Activated CD8-positive, alpha-beta memory T cell treated with anti-CD3 and anti-CD28 coated beads for 1 hour (primary cell): Measurements from ENCODE around the gene TMEM222.
"Not testable (repeated sequence)": the region's sequence is repeated elsewhere in the genome, so short reads cannot be mapped to it uniquely, and the experiment has no call there.

Experiments used
- DNase-seq, 2 donors: peaks; one replicate each; pipeline ENCODE4 v3.0.0-alpha.2; 2020; ENCODE audit warnings: low read depth in 1 of 2; ENCODE audit errors: extremely low read depth in 1 of 2

TMEM222 gene

DNA sequence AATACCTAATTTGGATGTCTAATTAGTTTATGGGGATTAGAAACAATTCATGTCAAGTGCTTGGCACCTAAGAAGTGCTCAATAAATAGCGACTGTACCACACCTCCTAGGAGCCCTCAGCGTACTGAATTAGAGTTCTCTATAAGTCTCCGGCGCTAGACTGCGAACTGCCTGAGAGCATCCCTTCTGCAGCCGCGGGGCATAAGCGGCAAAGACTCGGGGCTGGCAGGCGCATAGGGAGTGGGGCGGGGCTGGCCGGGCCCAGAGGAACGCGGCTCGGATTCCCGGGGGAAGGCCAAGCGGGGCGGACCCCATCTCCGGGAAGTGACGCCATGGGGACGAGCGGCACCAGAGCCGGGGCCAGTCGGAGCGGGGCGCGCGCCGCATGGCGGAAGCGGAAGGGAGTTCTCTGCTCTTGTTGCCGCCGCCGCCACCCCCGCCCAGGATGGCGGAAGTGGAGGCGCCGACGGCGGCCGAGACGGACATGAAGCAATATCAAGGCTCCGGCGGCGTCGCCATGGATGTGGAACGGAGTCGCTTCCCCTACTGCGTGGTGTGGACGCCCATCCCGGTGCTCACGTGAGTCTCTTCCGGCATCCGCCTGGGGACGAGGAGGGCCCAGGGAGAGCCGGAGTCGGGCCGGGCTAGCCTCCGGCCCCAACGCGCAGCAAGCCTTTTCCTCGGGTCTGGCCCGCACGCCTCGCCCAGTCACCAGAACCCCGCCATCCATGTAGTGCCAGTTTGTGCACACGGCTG, at the start of gene TMEM222:
Gene TMEM222, plus strand, starts transcription at position 351 of the 756 bp plus-strand sequence. Its CDS starts 35 bp downstream, at position 386.
- DNase-seq = peak; percentile 88 to 94

- no peak for DNase-seq
These were observed 47.8 kb upstream of the TMEM222 start for GRCh38 chr1:27274204-27274603.

DNA sequence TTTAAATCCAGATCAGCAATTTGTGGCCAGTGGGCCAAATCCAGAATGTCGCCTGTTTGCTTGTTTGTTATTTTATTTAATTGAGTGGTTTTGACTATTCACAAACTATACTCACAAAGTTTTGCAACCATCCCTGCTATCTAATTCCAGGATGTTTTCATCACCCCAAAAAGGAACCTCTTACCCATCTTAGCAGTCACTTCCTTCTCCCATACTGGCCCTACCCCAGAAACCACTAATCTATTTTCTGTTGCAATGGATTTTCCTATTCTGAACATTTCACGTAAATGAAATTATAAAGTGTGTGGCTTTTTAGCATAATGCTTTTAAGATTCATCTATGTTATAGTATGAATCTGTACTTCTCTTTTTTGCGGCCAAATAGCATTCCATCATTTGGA, 46.3 kb upstream of the TMEM222 start:
- DNase-seq = no peak

DNA sequence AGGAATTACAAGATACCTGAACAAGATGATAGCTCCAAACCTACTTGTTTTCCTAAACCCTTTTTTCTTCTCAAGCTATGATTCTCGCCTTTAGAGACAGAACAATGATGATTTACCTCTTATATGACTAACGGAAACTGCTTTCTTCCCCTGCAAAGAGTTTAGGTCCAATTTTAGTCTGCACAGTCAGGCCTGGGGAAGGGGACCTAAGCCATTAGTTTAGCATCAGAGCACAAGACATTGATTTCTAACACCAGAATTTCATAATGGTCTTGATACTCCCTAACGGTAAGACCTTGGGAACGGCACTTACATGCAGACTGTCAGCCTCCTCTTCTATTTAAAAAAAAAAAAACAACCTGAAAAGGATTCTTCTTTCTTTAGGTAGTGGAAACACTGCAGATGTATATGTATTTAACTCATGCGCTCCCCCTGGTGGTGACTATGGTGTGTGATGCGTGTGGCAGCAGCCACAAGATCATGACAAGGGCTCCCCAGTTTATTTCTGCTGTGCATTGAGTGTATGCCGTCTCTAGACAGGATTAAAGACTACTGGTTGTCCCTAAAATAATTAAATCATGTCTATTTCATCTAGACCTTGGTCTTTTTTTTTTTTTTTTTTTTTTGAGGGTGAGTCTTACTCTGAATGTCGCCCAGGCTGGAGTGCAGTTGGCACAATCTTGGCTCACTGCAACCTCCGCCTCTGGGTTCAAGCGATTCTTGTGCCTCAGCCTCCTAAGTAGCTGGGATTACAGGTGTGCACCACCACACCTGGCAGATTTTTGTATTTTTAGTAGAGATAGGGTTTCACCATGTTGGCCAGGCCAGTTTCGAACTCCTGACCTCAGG, 37.3 kb upstream of the TMEM222 start:
- DNase-seq = peak; percentile 79 to 84

DNA sequence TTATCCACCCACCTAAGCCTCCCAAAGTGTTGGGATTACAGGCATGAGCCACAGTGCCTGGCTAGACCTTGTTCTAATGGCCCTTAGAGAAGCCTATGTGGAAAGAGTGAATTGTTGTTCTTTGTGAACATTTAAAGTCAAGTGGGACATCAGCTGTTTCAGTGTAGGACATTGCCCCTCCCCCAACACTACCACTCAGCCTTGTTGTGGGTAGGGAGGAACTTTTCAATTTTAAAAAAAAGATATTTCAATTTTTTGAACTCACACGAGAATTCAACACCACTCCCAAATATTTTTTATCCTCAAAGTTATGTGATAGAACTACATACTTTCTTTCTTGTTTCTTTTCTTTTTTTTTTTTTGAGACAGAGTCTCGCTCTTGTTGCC, 36.7 kb upstream of the TMEM222 start:
- DNase-seq = no peak

DNA sequence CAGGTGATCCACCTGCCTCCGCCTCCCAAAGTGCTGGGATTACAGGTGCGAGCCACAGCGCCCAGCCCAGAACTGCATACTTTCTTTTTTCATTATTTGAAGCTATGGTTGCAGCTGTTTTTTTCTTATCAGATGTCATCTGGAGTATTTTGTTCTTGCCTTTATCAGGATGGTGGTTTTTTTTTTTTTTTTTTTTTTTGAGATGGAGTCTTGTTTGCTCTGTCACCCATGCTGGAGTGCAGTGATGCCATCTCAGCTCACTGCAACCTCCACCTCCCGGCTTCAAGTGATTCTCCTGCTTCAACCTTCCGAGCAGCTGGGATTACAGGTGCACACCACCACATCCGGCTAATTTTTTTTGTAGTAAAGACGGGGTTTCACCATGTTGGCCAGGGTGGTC, 36.1 kb upstream of the TMEM222 start:
- not testable (repeated sequence) for DNase-seq

DNA sequence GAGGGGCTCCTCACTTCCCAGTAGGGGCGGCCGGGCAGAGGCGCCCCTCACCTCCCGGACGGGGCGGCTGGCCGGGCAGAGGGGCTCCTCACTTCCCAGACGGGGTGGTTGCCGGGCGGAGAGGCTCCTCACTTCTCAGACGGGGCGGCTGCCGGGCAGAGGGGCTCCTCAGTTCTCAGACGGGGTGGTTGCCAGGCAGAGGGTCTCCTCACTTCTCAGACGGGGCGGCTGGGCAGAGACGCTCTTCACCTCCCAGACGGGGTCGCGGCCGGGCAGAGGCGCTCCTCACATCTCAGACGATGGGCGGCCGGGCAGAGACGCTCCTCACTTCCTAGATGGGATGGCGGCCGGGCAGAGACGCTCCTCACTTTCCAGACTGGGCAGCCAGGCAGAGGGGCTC, 32.8 kb upstream of the TMEM222 start:
- DNase-seq = not testable (repeated sequence)

GRCh38 chr1:27290581-27290980, 31.4 kb upstream of the TMEM222 start:
- no peak for DNase-seq

DNA sequence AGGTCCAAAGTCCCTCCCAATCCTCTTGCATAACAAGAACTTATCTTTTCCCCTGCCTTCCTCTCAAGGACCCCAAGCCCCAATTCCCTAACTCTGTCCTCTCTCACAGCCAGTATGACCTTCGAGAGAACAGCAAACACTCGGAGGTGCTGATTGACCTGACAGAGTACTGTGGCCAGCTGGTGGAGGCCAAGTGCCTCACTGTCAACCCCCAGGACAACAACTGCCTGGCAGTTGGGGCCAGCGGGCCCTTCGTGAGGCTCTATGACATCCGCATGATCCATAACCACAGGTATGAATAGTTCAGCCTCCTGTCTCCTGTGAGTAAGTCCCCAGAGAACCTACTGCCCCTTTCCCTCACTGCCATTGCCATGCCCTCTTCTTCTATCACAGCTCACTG, 29.9 kb upstream of the TMEM222 start:
- no peak for DNase-seq

DNA sequence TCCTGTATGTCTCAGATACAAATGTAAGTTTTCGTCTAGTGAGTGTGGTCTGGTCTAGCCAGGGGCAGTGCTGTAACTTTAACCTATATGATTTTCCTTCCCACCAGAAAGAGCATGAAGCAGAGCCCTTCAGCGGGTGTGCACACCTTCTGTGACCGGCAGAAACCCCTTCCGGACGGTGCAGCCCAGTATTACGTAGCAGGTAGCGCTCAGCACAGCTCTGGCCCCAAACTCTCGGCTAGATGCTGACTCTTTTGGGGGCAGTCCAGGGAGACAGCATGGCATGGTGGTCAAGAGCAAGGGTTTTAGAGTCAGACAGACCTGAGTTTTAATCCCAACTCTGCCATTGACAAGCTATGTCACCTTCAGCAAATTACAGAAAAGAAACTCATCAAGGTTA, 28.0 kb upstream of the TMEM222 start:
- DNase-seq = no peak

DNA sequence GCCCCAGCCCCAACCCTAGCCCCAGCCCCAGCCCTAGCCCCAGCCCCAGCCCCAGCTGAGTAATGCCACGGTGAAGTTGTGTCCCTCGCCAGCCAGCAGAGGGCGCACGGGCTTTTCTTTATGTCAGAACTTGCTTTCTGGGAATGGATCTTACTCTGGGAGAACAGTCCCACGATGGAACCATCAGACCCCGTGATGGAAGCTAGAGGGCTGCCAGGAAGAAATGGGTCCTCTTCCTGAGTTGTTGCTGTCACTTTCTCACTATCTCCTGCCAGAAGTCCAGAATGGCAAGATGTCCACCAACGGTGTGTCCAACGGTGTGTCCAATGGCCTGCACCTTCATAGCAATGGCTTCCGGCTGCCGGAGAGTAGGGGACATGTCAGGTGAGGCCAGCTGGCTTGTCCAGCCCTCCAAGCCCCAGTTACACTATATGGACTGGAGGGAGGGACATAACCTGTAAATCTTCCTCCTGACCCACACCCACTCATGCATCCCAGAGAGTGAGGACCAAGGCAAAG, 25.1 kb upstream of the TMEM222 start:
- DNase-seq = peak; percentile 31 to 58

GRCh38 chr1:27297903-27298302, 24.1 kb upstream of the TMEM222 start:
- no peak for DNase-seq

DNA sequence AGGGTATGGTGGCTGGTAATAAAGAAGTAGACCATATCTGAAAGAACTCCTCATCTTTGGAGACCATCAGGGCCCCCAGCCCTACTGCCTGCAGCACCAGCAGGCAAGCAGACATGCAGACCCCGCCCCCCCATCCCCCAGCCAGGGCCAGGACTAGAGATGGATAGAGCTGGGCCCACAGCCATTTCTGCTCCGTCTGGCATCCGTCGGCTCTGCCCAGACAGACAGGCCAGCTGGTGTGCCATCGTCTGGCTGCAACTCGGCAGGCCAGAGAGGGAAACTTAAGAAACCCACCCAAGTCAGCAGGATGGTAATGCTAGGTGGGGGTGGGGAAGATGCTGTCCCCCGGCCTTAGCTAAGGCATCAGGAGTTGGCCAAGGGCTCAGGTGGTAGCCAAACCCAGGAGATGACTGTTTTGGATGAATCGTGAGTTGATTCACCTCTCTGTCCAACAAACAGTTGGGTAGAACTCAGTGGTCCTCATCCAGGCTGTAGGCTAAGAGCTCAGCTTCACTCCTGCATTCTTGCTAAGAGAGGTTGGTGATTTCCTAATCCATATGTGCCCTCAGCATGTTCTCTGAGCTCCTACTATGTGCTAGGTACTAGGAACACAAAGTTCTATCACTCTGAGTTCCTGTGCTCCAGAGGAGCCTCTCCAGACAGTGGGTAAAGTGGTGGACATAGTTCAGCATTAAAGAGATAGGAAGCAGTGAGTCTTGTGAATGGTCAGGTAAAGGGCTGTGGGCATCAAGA, 23.2 kb upstream of the TMEM222 start:
- no peak for DNase-seq

DNA sequence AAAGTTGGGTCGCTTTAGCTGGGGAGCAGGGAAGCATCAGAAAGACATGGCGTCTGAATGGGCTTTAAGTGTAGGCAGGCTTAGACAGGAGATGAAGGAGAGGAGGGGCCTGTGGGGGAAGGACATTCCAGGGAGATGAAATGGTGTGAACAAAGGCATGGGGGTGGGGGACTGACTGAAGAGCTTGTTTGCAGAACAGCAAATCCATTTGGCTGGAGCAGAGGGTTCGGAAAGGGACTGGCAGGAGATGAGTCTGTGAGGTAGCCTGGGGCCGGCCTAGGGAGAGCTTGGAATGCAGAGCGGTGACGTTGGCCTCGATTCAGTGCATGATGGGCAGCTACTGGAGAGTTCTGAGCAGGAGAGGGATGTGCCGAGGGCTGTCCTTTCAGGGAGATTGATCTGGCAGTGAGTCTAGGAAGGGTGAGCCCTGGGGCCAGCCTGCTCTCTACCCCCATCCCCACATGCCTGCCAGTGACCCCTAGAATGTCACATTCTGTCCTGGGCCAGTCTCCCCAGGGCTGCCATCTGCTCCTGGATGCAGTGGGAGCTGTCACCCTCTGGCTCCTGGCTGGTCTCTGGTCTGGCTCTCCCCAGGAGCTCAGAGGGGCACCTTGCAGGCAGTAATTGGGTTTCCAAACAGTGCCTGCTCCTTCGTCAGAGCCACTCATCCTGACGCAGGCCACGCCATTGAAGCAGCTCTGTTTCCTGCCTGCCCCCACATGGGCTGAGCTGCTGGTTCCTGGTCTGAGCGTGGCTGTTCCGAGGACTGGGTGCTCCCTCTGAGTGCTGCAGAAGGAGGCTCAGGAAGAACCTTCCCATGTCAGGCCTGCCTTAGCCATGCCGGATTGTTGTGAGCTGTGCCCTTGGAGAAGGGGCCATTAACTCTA, 22.3 kb upstream of the TMEM222 start:
- no peak for DNase-seq

DNA sequence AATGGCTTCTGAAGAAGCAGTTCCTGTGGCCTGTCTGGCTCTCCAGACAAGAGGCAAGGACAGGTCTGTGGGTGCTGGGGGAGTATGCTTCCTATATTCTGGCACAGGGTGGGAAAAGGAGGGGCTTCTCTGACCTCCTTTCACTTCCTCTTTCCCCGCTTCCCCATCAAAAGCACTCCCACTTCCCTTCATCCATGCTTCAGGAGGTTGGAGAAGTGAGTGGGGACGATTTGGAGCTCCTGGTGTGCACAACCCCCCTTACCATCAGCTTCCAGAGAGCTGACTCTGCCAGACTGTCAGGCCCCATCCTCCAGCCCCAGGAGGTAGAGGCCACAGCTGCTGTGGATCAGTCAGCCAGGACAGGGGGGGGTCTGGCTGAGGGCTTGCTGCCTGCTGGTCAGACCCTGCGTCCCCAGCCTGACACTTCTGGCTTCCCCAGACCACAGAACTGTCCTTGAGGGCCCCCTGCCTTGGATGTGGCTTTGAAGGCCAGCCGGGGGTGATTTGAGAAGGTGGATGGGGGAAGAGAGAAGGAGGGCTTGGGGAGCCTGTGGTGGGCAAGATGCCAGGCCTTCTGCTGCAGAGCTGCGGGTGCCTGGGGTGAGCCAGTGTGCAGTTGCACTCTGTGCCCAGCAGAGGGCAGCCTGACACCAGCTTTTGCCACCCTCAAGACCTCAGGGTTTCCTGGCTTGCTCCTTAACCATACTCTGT, 21.5 kb upstream of the TMEM222 start:
- peak; percentile 42 to 63 for DNase-seq

DNA sequence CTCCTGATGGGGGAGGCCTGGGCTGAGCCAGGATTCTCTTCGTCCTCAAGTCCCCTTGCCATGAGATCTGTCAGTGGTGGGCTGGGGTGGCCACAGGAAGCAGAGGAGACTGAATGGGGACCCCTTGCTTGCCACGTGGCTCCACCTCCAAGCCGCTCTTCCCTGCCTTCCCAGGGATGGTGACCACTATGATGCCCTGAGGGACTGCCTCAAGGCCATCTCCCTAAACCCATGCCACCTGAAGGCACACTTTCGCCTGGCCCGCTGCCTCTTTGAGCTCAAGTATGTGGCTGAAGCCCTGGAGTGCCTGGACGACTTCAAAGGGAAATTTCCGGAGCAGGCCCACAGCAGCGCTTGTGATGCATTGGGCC, 20.9 kb upstream of the TMEM222 start:
- no peak for DNase-seq

- DNase-seq = no peak
These were observed 20.3 kb upstream of the TMEM222 start for GRCh38 chr1:27301582-27302199.

GRCh38 chr1:27302612-27303011, 19.4 kb upstream of the TMEM222 start:
- DNase-seq = no peak

GRCh38 chr1:27303509-27303908, 18.5 kb upstream of the TMEM222 start:
- DNase-seq = no peak
